SKM-1 treated with dmso at 0.1 percent for 144 hours (cell line): ENCODE results near the gene ZBTB16.

Source experiments
- DNase-seq: peaks from one replicate; lab custom pipeline; 2025; ENCODE audit not compliant: unreplicated experiment; lab: John Stamatoyannopoulos, UW

Gene ZBTB16

GRCh38 chr11:114105611-114106010, 46.1 kb downstream of the ZBTB16 start:
- DNase-seq: no peak

- no peak for DNase-seq
Observed at GRCh38 chr11:114106047-114106446, 46.5 kb downstream of the ZBTB16 start.

- DNase-seq: no peak
Observed at GRCh38 chr11:114106986-114107385, 47.5 kb downstream of the ZBTB16 start.

GRCh38 chr11:114108501-114109205, 49.1 kb downstream of the ZBTB16 start:
- no peak for DNase-seq

GRCh38 chr11:114109206-114110090, 49.9 kb downstream of the ZBTB16 start:
- no peak for DNase-seq

- no peak for DNase-seq
Observed at GRCh38 chr11:114110123-114110522, 50.6 kb downstream of the ZBTB16 start.

GRCh38 chr11:114110952-114111947, 51.7 kb downstream of the ZBTB16 start:
- DNase-seq: no peak

- no peak for DNase-seq
Observed at GRCh38 chr11:114115451-114115928, 56.0 kb downstream of the ZBTB16 start.

GRCh38 chr11:114116357-114116756, 56.8 kb downstream of the ZBTB16 start:
- no peak for DNase-seq

- no peak for DNase-seq
Observed at GRCh38 chr11:114116800-114117199, 57.3 kb downstream of the ZBTB16 start.

- DNase-seq: no peak
Observed at GRCh38 chr11:114120606-114121005, 61.1 kb downstream of the ZBTB16 start.

GRCh38 chr11:114121138-114121537, 61.6 kb downstream of the ZBTB16 start:
- DNase-seq: no peak

- DNase-seq: no peak
Observed at GRCh38 chr11:114121804-114122504, 62.4 kb downstream of the ZBTB16 start.

GRCh38 chr11:114122686-114123085, 63.2 kb downstream of the ZBTB16 start:
- DNase-seq: no peak

GRCh38 chr11:114123692-114124330, 64.3 kb downstream of the ZBTB16 start:
- DNase-seq: no peak

GRCh38 chr11:114124601-114125144, 65.2 kb downstream of the ZBTB16 start:
- no peak for DNase-seq

GRCh38 chr11:114125531-114125930, 66.0 kb downstream of the ZBTB16 start:
- DNase-seq: no peak

- no peak for DNase-seq
Observed at GRCh38 chr11:114125959-114126358, 66.4 kb downstream of the ZBTB16 start.

- no peak for DNase-seq
Observed at GRCh38 chr11:114128399-114128798, 68.9 kb downstream of the ZBTB16 start.
